B cell (primary cell): ENCODE measurements around the gene GDE1. TPM values are rescaled to one million over a fixed set of nuclear protein-coding genes. Genes with fewer than 3 reads are reported as not detected.

ENCODE experiments used
- ATAC-seq: fragments of 200-7000 bp; cut with Tn5 transposase; one replicate; pipeline ENCODE4 v1.10.0; 2021; ENCODE audit warnings: low read depth, mild to moderate bottlenecking, moderate number of reproducible peaks, moderate library complexity
- CTCF ChIA-PET: fragments of 350-600 bp; sonication (Branson Sonifier 250); formaldehyde crosslinking; loops from one replicate; lab custom pipeline; 2021; ENCODE audit warnings: antibody characterized with exemption, inconsistent platforms; lab: Charles Lee
- POLR2A ChIA-PET: fragments of 350-600 bp; sonication (Branson Sonifier 250); formaldehyde crosslinking; loops from one replicate; lab custom pipeline; 2021; ENCODE audit warnings: antibody characterized with exemption; lab: Charles Lee
- DNase-seq: peaks from one replicate; pipeline ENCODE4 v3.0.0; 2013
- H2AFZ ChIP-seq: 2 replicates; pipeline ENCODE4 v1.6.1; 2012; ENCODE audit warnings: mild to moderate bottlenecking, low read depth, low read length; ENCODE audit not compliant: insufficient read depth, poor library complexity, severe bottlenecking
- H3K27ac ChIP-seq, 2 donors: 1 replicate in 1 of 2; 2 replicates in 1 of 2; pipeline ENCODE4 v1.5.1; 2012 to 2013; ENCODE audit warnings: low read length in 2 of 2, mild to moderate bottlenecking in 2 of 2, moderate library complexity in 1 of 2
- H3K27me3 ChIP-seq, 4 experiments: fragments of 200-600 bp in 1 of 4; sonication (generic) in 1 of 4; replicated peaks in 1 of 4; 1 replicate in 2 of 4; 2 replicates in 2 of 4; pipeline versions ENCODE4 v1.6.1 to v1.7.0; 2013 to 2016; ENCODE audit warnings: low read length in 3 of 4, mild to moderate bottlenecking in 2 of 4, mixed read lengths in 1 of 4, moderate library complexity in 1 of 4; ENCODE audit not compliant: insufficient read depth in 4 of 4, control insufficient read depth in 3 of 4; ENCODE audit errors: control extremely low read depth in 1 of 4
- H3K36me3 ChIP-seq, 2 experiments: replicated peaks in 1 of 2; 1 replicate in 1 of 2; 2 replicates in 1 of 2; pipeline versions ENCODE4 v1.6.1 to v1.7.1; 2013; ENCODE audit warnings: low read length in 1 of 2; ENCODE audit not compliant: insufficient read depth in 2 of 2, control insufficient read depth in 1 of 2; ENCODE audit errors: control extremely low read depth in 1 of 2, extremely low read depth in 1 of 2
- H3K4me1 ChIP-seq, 2 donors: fragments of 200-600 bp in 1 of 2; sonication (generic) in 1 of 2; 1 replicate in 1 of 2; 2 replicates in 1 of 2; pipeline versions ENCODE4 v1.5.1 to v1.6.1; 2013 to 2017; ENCODE audit warnings: low read length in 2 of 2; ENCODE audit not compliant: control insufficient read depth in 2 of 2, insufficient read depth in 2 of 2
- H3K4me2 ChIP-seq: replicated peaks from 2 replicates; pipeline ENCODE3; 2012; ENCODE audit warnings: mild to moderate bottlenecking, low read depth, low read length; ENCODE audit not compliant: poor library complexity, severe bottlenecking
- H3K4me3 ChIP-seq, 5 experiments: fragments of 200-600 bp in 1 of 5; sonication (generic) in 1 of 5; 1 replicate in 3 of 5; 2 replicates in 2 of 5; pipeline versions ENCODE4 v1.5.1 to v1.7.0; 2011 to 2016; ENCODE audit warnings: low read length in 4 of 5, mild to moderate bottlenecking in 4 of 5, low read depth in 2 of 5, control low read depth in 1 of 5, moderate library complexity in 1 of 5; ENCODE audit not compliant: insufficient read depth in 1 of 5; ENCODE audit errors: control extremely low read depth in 1 of 5, extremely low read depth in 1 of 5
- H3K79me2 ChIP-seq: fragments of 200-600 bp; sonication (generic); one replicate; pipeline ENCODE4 v1.6.0; 2016; ENCODE audit warnings: low read length; ENCODE audit not compliant: control insufficient read depth, insufficient read depth
- H3K9ac ChIP-seq: fragments of 200-600 bp; sonication (generic); 2 replicates; pipeline ENCODE4 v1.6.1; 2017; ENCODE audit warnings: mild to moderate bottlenecking, low read length, moderate library complexity
- H3K9me3 ChIP-seq, 3 donors: one replicate each; pipeline versions ENCODE4 v1.6.1 to v1.7.1; 2013; ENCODE audit warnings: low read length in 2 of 3; ENCODE audit not compliant: control insufficient read depth in 2 of 3, insufficient read depth in 1 of 3; ENCODE audit errors: control extremely low read depth in 1 of 3
- H4K20me1 ChIP-seq: 2 replicates; pipeline ENCODE4 v1.6.0; 2012; ENCODE audit warnings: mild to moderate bottlenecking, low read length; ENCODE audit not compliant: insufficient read depth, control insufficient read depth, poor library complexity, severe bottlenecking
- H3K27ac Mint-ChIP-seq: one replicate; pipeline ENCODE4 v1.8.0; 2021; ENCODE audit warnings: mixed read lengths
- H3K27me3 Mint-ChIP-seq: one replicate; pipeline ENCODE4 v1.8.0; 2021; ENCODE audit warnings: mixed read lengths
- H3K4me1 Mint-ChIP-seq: one replicate; pipeline ENCODE4 v1.8.0; 2021; ENCODE audit warnings: mixed read lengths
- H3K4me3 Mint-ChIP-seq: one replicate; pipeline ENCODE4 v1.8.0; 2021; ENCODE audit warnings: mixed read lengths
- H3K9me3 Mint-ChIP-seq: one replicate; pipeline ENCODE4 v1.8.0; 2022; ENCODE audit warnings: mixed read lengths; ENCODE audit not compliant: insufficient read depth
- CTCF ChIP-seq: fragments of 200-600 bp; IDR thresholded peaks from one replicate; pipeline ENCODE4 v1.8.0; 2022; ENCODE audit warnings: antibody characterized with exemption, mild to moderate bottlenecking
- EZH2 ChIP-seq: IDR thresholded peaks from 2 replicates; pipeline ENCODE4 v1.6.1; 2012; ENCODE audit warnings: borderline replicate concordance, low read depth, mild to moderate bottlenecking, moderate library complexity, low read length; ENCODE audit not compliant: insufficient read depth, poor library complexity, severe bottlenecking
- WGBS: methylation state at CpG from one replicate; pipeline ENCODE4 v1.1.5; 2013; ENCODE audit warnings: missing lambda C conversion rate; ENCODE audit not compliant: insufficient coverage; 5-methylcytosine and 5-hydroxymethylcytosine counted together
- intact Hi-C: fragments of 100-400 bp; cut with micrococcal nuclease; formaldehyde crosslinking; loops from one replicate; pipeline ENCODE4 v1.10.0; 2022
- polyA plus RNA-seq: library from polyadenylated mRNA; depleted of rRNA; stranded (reverse); fragments of >200 nt; gene quantifications from 2 replicates; pipeline ENCODE4 v1.2.3, GENCODE V29; 2012
- total RNA-seq, 2 donors: library from RNA; stranded (reverse); fragments of 120-200 nt in 1 of 2; gene quantifications; 1 replicate in 1 of 2; 2 replicates in 1 of 2; pipeline versions ENCODE4 v1.2.3 to v1.2.4, GENCODE V29; 2013 to 2022

GDE1 gene
- total and polyA plus RNA-seq, 2 donors (not counting 1 experiment from before 2014, with no cell fraction given), result 10.0 to 25.3 TPM

DNA sequence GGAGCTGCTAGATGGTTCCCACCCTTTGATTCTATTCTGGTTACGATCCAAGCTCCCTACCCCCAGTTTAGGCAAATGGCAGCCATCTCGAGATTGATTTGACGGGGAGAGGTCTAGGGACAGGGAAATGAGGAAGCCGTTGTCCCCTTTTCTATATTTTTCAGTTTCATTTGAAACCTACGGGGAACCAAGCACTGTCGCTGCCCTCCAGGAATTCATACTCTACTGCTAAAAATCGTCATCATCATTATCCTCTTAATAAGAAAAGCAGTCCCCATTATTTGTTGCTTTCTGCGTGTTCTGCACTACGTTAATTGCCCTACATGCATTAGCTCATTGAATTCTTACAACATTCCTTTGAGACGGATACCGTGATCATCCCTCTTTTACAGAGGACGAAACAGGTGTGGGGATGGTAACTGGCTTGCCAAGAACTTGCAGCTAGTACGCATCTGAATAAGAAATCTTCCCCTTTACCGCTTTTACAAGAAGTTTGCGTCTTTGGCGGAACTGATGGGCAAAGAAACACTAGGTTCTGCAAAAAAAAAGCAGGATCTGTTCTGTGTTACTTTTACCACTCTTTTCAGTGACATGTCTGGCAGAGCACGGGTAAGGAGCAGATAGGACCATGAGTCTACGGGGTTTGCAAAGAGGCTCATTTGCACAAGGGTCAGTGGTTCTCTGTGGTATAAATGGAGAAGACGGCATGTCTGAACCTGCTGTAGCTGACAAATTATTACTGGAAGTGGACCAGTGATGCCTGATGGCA, 2.9 kb upstream of the GDE1 start:
- ChIA-PET POLR2A (interaction anchor here (0.5 to 2.3 kb wide), 2 partner anchors 31 to 750 kb away, joined by 5 to 19 read pairs; partner anchors contain the start of gene VPS35L), CTCF (interaction anchor here (0.7 to 3.3 kb wide), 6 partner anchors 22 to 457 kb away, joined by 3 to 13 read pairs (median 5); partner anchors contain the start of genes COQ7 and VPS35L)
- TF ChIP-seq EZH2, result no peak
- TF ChIP-seq CTCF, result no peak
- Histone ChIP-seq H3K27me3 (no peaks in the 10 kb centered on the region), H3K4me2 (peak overlapping the region; percentile 95), H3K4me3 (peak overlapping the region; percentile 83 to 94 (median 92)), H3K9me3 (no peaks in the 10 kb centered on the region), H3K79me2 (peaks cover 29% of the 10 kb centered on the region), H3K36me3 (peaks cover 2 to 14% of the 10 kb centered on the region in 2 experiments), H3K27ac (peak overlapping the region; percentile 45 to 78), H3K9ac (peak overlapping the region; percentile 95), H2AFZ (peak overlapping the region; percentile 95), H4K20me1 (no peaks in the 10 kb centered on the region), H3K4me1 (peaks cover 19 to 37% of the 10 kb centered on the region in 2 donors)
- intact Hi-C loops, result loop anchor here (5.0 to 10.0 kb wide), 2 partner anchors 597 to 1220 kb away; partner anchors contain the start of genes SMG1 and THUMPD1
- Mint-ChIP-seq H3K27ac (peak overlapping the region; percentile 85), H3K4me3 (peak overlapping the region; percentile 93), H3K4me1 (peaks cover 37% of the 10 kb centered on the region), H3K27me3 (no peaks in the 10 kb centered on the region), H3K9me3 (no peaks in the 10 kb centered on the region)
- DNase-seq (peak; percentile 58), ATAC-seq (no peak)
- WGBS, result 3% methylated on average over 11 of the region's 19 CpGs

- Mint-ChIP-seq H3K4me3 (peak overlapping the region; percentile 93), H3K27me3 (no peaks in the 10 kb centered on the region), H3K27ac (peak overlapping the region; percentile 85), H3K9me3 (no peaks in the 10 kb centered on the region), H3K4me1 (peaks cover 37% of the 10 kb centered on the region)
- Histone ChIP-seq H3K4me1 (peaks cover 19 to 37% of the 10 kb centered on the region in 2 donors), H2AFZ (peak overlapping the region; percentile 95), H3K4me3 (peak overlapping the region; percentile 83 to 94 (median 92)), H3K79me2 (peaks cover 34% of the 10 kb centered on the region), H3K27ac (peak overlapping the region; percentile 45 to 78), H4K20me1 (no peaks in the 10 kb centered on the region), H3K9ac (peak overlapping the region; percentile 95), H3K27me3 (no peaks in the 10 kb centered on the region), H3K36me3 (peaks cover 2 to 14% of the 10 kb centered on the region in 2 experiments), H3K9me3 (no peaks in the 10 kb centered on the region), H3K4me2 (peak overlapping the region; percentile 95)
- ChIA-PET POLR2A (interaction anchor here (0.9 to 2.3 kb wide), 2 partner anchors 31 to 734 kb away, joined by 8 to 19 read pairs; partner anchors contain the start of genes RPS15A and VPS35L), CTCF (interaction anchor here (0.7 to 3.3 kb wide), 6 partner anchors 22 to 457 kb away, joined by 3 to 13 read pairs (median 5); partner anchors contain the start of genes COQ7 and VPS35L)
- DNase-seq (no peak), ATAC-seq (no peak)
- intact Hi-C loops, result loop anchor here (5.0 to 10.0 kb wide), 2 partner anchors 597 to 1221 kb away; partner anchors contain the start of genes SMG1 and THUMPD1
- WGBS, result 0% methylated on average over 3 of the region's 11 CpGs
- TF ChIP-seq CTCF (no peak), EZH2 (no peak)
These were observed 2.4 kb upstream of the GDE1 start for GRCh38 chr16:19524356-19524615.
